Head of caudate nucleus (tissue), 42 donors: Measurements from ENCODE around the gene HMSD.

Source experiments
- DNase-seq, 42 donors: peaks; one replicate each; pipeline versions ENCODE4 v3.0.0 to v3.0.0-alpha.2; 2020 to 2021; ENCODE audit warnings: mixed read lengths in 7 of 42
- intact Hi-C: fragments of 100-400 bp; cut with DNase I; formaldehyde crosslinking; loops from one replicate; pipeline ENCODE4 v1.15.0; 2022

The HMSD gene

DNA sequence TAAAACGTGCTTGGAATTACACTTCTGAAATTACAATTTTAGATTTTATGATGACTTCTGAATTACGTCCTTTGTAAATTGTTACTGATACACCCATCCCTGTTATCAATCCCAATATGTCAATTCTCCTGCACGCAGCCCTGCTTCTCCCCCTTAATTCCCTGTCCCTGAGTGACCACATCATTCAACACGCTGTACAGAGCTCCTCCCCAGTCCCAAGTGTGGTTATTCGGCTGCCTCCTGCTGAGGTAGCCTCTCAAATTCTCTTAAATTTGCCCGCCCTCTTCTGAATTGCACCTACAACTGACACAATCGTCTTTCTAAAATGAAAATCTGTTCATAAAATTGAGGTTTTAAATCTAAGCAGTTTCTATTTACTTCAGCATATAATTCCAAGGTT, 30.9 kb downstream of the HMSD start:
- intact Hi-C loops = no loop called here
- DNase-seq = no peak

- no peak for DNase-seq
- intact Hi-C loops = no loop called here
Observed at GRCh38 chr18:63980896-63981460, 31.9 kb downstream of the HMSD start.

GRCh38 chr18:63981719-63982118, 32.6 kb downstream of the HMSD start:
- intact Hi-C loops = no loop called here
- DNase-seq = no peak

DNA sequence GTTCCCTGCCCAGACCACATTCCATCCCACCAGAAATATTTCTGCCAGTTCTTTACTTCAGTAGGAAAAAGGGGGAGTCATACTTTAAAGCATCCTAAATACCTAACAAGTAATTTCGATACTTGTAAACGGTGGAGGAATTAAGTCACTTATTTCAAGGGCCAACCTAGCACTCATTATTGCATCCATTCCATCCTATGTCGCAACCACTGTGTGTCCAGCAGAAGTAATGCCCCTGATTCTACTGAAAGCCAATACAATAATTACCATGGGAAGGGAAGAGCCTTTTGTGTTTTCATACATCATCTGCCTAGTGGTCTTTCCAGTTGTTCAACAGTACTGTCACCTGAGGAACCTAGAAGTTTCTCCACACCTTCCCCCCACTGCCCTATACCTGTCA, 33.3 kb downstream of the HMSD start:
- intact Hi-C loops = no loop called here
- no peak for DNase-seq

DNA sequence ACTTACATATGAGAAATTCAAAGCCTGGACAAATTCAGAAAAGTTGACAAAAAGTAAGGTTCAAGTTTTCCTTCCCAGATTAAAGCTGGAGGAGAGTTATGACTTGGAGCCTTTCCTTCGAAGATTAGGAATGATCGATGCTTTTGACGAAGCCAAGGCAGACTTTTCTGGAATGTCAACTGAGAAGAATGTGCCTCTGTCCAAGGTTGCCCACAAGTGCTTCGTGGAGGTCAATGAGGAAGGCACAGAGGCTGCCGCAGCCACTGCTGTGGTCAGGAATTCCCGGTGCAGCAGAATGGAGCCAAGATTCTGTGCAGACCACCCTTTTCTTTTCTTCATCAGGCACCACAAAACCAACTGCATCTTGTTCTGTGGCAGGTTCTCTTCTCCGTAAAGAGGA, 37.8 kb downstream of the HMSD start:
- intact Hi-C loops = no loop called here
- DNase-seq = no peak

GRCh38 chr18:63987743-63988142, 38.6 kb downstream of the HMSD start:
- intact Hi-C loops = no loop called here
- DNase-seq = no peak

DNA sequence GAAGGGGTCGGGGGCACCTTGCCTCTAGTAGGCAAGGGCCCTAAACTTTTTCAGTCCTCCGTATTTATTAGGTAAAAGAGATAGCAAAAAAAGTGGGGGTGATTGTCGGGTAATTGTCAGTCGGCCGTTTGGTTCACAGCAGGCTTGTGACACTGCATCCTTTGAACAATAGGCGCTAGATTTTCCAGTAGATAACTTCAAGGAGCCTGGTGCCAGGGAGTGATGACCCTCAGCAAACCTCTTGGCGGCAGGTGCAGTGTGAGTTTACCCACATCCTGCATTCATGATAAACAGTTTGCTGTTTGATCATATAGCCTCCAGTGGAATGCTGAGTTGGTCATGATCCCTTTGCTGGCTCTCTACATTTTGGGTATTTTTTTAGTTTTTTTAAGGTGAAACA, 43.6 kb downstream of the HMSD start:
- no peak for DNase-seq
- intact Hi-C loops = no loop called here

- intact Hi-C loops = no loop called here
Observed at GRCh38 chr18:63994783-63995399, 45.8 kb downstream of the HMSD start.

DNA sequence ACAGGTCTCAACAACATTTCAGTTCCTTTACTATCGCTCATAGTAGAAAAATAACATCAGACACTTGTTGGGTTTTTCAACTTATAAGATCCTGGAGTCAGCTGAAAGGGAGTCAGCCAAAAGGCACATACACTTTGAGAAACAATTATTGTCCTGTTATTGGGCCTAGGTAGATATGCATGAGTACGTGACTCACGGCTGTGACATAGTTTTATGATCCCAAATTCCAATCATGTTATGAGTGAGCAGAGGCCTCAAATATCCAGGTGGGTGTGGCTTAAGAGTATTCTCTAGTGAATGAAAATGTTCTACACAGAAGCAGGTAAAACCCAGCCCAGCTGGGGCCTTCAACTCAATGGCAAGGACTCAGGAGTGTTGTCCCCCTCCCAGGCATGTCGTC, 47.9 kb downstream of the HMSD start:
- intact Hi-C loops = no loop called here
- no peak for DNase-seq

More at GRCh38 chr18:63994783-63995399, 45.8 kb downstream of the HMSD start:
- DNase-seq = peak in 41 of 42 donors; percentile 16 to 83 (median 62)

DNA sequence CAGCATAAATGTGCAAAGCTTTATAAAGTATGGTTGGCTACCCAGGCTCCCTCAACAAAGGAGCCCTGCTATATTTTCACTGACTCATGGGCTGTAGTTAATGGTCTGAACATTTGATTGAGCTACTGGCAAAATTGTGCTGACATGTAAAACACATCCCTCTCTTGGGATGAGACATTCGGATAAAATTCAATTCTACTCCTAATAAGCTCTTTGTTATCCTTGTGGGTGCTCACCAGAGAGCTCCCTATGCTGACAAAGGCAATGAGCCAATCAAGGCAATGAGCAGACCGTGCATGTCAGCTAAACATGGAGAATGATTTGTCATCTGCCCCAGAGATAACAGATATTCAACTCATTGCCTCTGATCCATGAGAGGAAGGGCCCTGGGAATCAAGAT, 48.5 kb downstream of the HMSD start:
- DNase-seq = no peak
- intact Hi-C loops = no loop called here

DNA sequence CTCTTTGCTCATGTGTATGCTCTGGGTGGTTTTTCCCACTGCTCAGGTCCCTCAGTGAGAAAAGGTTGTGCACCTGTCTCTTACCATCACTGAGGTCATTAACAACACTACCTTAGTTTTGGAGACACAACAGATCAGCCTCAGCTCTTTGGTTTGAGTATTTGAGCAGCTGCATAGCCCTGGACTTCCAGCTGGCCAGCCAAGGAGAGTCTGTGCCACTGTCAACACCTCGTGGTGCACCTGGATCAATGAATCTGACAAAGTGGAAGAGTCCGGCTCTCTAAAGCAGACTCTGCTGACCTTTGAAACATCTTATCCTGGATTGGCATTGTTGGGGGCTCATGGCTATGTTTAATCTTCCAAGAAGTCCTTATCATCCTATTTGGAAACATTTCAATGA, 50.8 kb downstream of the HMSD start:
- intact Hi-C loops = no loop called here
- no peak for DNase-seq

GRCh38 chr18:64002581-64002980, 53.5 kb downstream of the HMSD start:
- intact Hi-C loops = no loop called here
- DNase-seq = no peak

DNA sequence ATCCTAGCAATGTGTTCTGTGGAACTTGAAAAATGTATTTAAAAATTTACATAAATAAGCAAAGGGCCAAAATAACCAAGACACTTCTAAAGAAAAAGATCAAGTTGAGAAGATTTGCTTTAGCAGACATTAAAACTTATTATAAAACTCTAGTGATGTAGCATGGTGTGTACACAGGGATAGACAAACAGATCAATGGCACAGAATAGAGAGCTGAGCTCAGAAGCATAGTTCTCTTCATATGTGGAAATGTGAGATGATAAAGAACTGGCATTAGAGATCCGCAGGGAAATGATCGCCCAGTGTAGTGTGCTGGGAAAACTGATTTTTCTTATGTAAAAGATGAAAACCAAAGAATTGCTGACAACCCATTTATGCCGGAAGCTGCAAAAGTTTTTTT, 60.2 kb downstream of the HMSD start:
- DNase-seq = no peak
- intact Hi-C loops = no loop called here
